DOHH2 (cell line): ENCODE results near the gene COX6B1.

Experiments
- CTCF ChIP-seq: fragments of 200-600 bp; sonication (generic); IDR thresholded peaks from one replicate; pipeline ENCODE4 v1.5.1; 2014; ENCODE audit warnings: antibody characterized with exemption, mild to moderate bottlenecking, low read depth, low read length; ENCODE audit not compliant: poor library complexity, severe bottlenecking
- EZH2phosphoT487 ChIP-seq: fragments of 200-600 bp; sonication (generic); IDR thresholded peaks from 2 replicates; pipeline ENCODE4 v1.6.1; 2017; ENCODE audit warnings: borderline replicate concordance, mild to moderate bottlenecking, antibody characterized with exemption, low read length, moderate library complexity, mixed read lengths

- TF ChIP-seq CTCF (no peak), EZH2phosphoT487 (no peak)
These were observed 13.8 kb downstream of the COX6B1 start for GRCh38 chr19:35661995-35662340.
